Astrocyte of the spinal cord (primary cell): Measurements from ENCODE around the gene LRRTM4.
"Not testable (repeated sequence)": the region's sequence is repeated elsewhere in the genome, so short reads cannot be mapped to it uniquely, and the experiment has no call there.

Source experiments
- DNase-seq: peaks from one replicate; pipeline ENCODE4 v3.0.0; 2011; ENCODE audit warnings: low read depth, low spot score
- H3K4me3 ChIP-seq: 2 replicates; pipeline ENCODE4 v1.5.1; 2011; ENCODE audit warnings: low read depth, mild to moderate bottlenecking, low read length, moderate library complexity
- in situ Hi-C: cut with HindIII; loops from 2 replicates; pipeline ENCODE4 v1.10.0; 2017; ENCODE audit warnings: low sequenced_read_pairs
- TF ChIP-seq, protein P1 (sequence below): IDR thresholded peaks from 2 replicates; pipeline ENCODE4 v1.5.1; 2012; ENCODE audit warnings: low read depth, mild to moderate bottlenecking, low read length, inconsistent platforms

Gene LRRTM4

DNA sequence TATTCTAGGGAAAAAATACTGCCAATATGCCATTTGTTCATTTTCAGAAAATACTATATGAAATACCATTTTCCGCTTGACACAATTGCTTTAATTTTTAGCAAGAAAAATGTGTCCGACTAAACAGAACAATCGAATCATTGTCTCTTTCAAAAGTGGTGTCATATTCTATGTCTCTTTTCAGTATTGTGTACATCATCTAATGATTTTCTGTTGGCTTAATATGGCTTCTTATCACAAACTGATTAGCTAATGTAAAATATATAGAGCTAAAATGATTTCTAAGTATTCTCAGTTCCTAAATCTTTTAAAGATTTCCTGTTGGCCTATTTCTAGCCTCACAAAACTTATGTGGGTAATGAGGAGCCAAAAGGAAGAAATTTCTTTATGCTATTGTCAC is 436.6 kb downstream of the LRRTM4 start:
- in situ Hi-C loops: no loop called here
- no peak for DNase-seq
- TF ChIP-seq, protein P1, sequence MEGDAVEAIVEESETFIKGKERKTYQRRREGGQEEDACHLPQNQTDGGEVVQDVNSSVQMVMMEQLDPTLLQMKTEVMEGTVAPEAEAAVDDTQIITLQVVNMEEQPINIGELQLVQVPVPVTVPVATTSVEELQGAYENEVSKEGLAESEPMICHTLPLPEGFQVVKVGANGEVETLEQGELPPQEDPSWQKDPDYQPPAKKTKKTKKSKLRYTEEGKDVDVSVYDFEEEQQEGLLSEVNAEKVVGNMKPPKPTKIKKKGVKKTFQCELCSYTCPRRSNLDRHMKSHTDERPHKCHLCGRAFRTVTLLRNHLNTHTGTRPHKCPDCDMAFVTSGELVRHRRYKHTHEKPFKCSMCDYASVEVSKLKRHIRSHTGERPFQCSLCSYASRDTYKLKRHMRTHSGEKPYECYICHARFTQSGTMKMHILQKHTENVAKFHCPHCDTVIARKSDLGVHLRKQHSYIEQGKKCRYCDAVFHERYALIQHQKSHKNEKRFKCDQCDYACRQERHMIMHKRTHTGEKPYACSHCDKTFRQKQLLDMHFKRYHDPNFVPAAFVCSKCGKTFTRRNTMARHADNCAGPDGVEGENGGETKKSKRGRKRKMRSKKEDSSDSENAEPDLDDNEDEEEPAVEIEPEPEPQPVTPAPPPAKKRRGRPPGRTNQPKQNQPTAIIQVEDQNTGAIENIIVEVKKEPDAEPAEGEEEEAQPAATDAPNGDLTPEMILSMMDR: no peak
- H3K4me3 ChIP-seq: no peak overlapping the region

DNA sequence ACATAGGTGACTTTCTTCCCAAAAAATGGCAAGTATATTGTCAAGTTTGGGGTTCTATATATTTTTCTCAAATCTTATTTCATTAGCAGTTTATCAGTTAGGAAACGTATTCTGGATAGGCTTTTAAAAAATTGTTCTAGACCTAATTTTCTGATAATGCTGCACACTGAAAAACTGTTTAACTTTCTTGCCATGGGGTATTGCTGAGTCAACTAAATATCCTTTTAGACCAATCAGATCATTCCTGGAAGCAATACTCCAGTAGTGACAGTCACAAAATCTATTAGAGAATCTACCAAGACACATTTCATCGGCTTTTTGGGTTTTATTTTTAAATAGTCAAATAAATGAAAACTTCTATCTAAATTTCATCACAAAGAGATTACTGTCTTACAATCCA is 440.6 kb downstream of the LRRTM4 start:
- TF ChIP-seq, protein P1: no peak
- H3K4me3 ChIP-seq: no peak overlapping the region
- in situ Hi-C loops: no loop called here
- no peak for DNase-seq

DNA sequence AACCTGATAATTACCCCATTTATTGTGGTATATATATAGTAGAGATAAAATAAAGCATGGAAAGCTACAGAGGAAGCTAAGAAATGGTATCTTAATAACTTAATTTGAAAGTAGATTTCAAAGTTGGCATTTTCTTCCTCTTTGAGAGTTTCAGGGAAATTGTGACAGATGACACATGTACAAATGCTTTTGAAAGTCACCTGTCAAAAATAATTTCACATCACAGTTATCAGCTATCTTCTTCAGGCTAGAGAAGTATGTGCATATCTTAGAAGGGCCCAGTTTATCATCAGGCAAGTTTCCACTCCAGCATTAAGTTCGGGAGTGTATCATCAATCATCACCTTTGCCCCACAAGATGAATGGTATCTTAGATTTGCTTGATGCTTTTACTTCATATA is 457.9 kb downstream of the LRRTM4 start:
- no peak overlapping the region for H3K4me3 ChIP-seq
- in situ Hi-C loops: no loop called here
- DNase-seq: no peak
- TF ChIP-seq, protein P1: no peak

DNA sequence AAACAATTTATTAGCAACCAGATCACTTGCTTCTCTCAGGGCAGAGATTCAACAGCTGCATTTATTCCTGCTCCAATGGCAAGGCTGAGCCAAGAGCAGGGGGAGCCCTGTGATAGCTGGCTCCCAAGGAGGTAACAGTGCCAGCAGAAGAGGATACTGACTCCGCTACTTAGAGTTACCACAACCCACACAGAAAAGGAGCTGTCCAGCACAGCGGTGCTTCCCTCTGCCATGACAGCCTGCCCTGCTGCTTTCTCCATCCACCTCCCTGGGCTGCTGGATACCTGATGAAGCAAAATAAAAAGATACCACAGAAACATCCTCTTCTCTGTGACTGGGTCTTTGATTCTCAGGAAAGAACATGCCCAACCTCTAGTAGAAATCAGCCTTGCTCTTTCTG is 467.2 kb downstream of the LRRTM4 start:
- no peak overlapping the region for H3K4me3 ChIP-seq
- in situ Hi-C loops: no loop called here
- TF ChIP-seq, protein P1: no peak
- DNase-seq: peak; percentile 7

DNA sequence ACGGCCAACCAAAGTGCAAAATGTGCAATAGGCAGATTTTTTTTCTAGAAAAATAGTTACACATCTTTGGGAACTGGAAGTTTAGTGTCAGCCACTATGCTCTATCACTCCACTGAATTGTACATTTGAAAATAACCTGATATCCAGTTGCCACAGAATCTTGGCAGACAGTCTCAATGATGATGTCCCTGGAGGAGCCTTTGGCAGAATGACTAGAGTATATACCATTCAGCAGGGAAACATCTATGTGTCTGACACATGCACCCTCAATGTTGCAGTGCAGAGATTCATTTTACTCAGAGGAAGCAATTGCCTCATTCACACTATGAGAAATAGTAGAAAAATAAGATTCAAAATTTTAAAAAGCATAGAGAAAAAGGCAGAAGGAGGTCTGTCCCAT is 475.8 kb downstream of the LRRTM4 start:
- TF ChIP-seq, protein P1: no peak
- no peak overlapping the region for H3K4me3 ChIP-seq
- no peak for DNase-seq
- in situ Hi-C loops: no loop called here

DNA sequence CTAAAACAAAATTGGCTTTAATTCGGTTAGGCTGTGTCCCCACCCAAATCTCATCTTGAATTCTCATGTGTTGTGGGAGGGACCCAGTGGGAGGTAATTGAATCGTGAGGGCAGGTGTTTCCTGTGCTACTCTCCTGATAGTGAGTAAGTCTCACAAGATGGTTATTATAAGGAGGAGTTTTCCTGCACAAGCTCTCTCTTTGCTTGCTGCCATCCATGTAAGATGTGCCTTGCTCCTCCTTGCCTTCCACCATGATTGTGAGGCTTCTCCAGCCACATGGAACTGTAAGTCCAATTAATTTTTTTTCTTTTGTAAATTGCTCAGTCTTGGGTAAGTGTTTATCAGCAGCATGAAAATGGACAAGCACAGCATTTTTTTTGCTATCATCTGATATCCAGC is 476.7 kb downstream of the LRRTM4 start:
- in situ Hi-C loops, H3K4me3 ChIP-seq: not testable (repeated sequence)

DNA sequence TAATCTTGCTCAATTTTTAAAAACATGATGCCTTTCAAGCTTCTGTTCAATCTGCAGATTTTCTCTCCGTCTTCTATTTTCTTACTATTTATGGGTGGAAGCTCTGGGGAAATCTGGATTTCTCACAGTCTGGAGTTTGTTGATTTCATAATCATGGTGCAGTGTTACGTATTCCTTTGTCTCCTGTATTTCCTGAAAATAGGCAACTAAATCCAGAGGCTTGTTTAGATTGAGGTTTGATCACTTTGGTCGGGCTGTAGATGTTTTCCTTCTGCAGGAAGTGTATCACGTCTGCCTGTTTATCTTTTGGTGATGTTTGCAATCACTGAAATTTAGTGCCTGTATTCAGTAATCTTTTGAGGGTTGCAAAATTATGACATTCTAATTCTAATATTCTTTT is 487.7 kb downstream of the LRRTM4 start:
- no peak for DNase-seq
- in situ Hi-C loops: no loop called here
- no peak overlapping the region for H3K4me3 ChIP-seq
- TF ChIP-seq, protein P1: no peak

More for the DNA sequence above, 476.7 kb downstream of the LRRTM4 start:
- not testable (repeated sequence) for DNase-seq

DNA sequence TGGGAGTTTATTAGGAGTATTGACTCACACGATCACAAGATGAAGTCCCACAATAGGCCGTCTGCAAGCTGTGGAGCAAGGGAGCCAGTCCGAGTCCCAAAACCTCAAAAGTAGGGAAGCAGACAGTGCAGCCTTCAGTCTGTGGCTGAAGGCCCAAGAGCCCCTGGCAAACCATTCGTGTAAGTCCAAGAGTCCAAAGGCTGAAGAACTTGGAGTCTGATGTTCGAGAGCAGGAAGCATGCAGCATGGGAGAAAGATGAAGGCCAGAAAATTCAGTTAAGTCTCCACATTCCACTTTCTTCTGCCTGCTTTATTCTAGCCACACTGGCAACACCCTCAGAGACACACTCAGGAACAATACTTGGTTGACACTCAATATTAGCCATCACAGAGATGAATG is 492.9 kb downstream of the LRRTM4 start:
- in situ Hi-C loops, DNase-seq, H3K4me3 ChIP-seq: not testable (repeated sequence)
